A673 (cell line): ENCODE measurements around the gene B3GNT4.

ENCODE experiments used
- EZH2 ChIP-seq: fragments of 200-600 bp; sonication (generic); IDR thresholded peaks from 2 replicates; pipeline ENCODE4 v1.6.1; 2017; ENCODE audit warnings: borderline replicate concordance, low read depth, mild to moderate bottlenecking, mixed read lengths, antibody characterized with exemption, low read length; ENCODE audit not compliant: poor library complexity, severe bottlenecking
- TF ChIP-seq, protein P1 (sequence below): fragments of 300-800, 200-600 bp; sonication (generic); conservative IDR thresholded peaks from 2 replicates; pipeline ENCODE4 v1.5.1; 2017; ENCODE audit warnings: low read depth, mild to moderate bottlenecking, antibody characterized with exemption, low read length, moderate library complexity, mixed read lengths

DNA sequence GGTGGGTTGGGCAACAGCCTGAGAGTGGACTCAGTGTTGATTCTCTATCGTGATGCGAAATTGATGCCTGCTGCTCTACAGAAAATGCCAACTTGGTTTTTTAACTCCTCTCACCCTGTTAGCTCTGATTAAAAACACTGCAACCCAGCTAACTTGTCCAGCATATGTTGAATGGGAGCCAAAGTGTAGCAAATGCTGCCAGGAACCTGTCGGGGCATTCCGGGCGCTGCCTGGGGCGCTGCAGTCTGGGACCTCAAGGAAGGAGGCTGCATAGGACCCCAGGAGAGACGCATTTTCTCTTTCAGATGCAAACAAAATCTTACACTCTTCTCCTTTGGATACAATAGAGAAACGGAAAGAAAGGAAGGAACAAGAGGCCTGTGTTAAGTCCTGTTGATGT lies 3.9 kb downstream of the B3GNT4 start:
- TF ChIP-seq EZH2 = no peak
- TF ChIP-seq, protein P1, sequence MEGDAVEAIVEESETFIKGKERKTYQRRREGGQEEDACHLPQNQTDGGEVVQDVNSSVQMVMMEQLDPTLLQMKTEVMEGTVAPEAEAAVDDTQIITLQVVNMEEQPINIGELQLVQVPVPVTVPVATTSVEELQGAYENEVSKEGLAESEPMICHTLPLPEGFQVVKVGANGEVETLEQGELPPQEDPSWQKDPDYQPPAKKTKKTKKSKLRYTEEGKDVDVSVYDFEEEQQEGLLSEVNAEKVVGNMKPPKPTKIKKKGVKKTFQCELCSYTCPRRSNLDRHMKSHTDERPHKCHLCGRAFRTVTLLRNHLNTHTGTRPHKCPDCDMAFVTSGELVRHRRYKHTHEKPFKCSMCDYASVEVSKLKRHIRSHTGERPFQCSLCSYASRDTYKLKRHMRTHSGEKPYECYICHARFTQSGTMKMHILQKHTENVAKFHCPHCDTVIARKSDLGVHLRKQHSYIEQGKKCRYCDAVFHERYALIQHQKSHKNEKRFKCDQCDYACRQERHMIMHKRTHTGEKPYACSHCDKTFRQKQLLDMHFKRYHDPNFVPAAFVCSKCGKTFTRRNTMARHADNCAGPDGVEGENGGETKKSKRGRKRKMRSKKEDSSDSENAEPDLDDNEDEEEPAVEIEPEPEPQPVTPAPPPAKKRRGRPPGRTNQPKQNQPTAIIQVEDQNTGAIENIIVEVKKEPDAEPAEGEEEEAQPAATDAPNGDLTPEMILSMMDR = no peak
